Sigmoid colon (tissue), 4 donors: ENCODE measurements around the gene PELI1.

ENCODE experiments used
- CTCF ChIP-seq, 4 experiments: fragments of 450-650 bp in 3 of 4; fragments of 200-600 bp in 1 of 4; IDR thresholded peaks; one replicate each; pipeline ENCODE4 v1.5.1; 2016 to 2019; ENCODE audit warnings: antibody characterized with exemption in 4 of 4, mild to moderate bottlenecking in 3 of 4, moderate library complexity in 2 of 4
- POLR2AphosphoS5 ChIP-seq, 4 donors: sonication (generic); formaldehyde crosslinking; IDR thresholded peaks; one replicate each; pipeline ENCODE4 v1.6.1; 2017; ENCODE audit warnings: antibody characterized with exemption in 4 of 4

- TF ChIP-seq POLR2AphosphoS5 (IDR thresholded peaks at IDR 0.05) (no peak), CTCF (IDR thresholded peaks at IDR 0.05) (no peak)
These were observed 54.0 kb downstream of the PELI1 start for GRCh38 chr2:64090264-64090663.
